DOHH2 (cell line): ENCODE results near the gene TNS4.

Source experiments
- H3F3A ChIP-seq: fragments of 200-600 bp; sonication (generic), shearing (Covaris generic); 2 replicates; pipeline ENCODE4 v1.6.0; 2016; ENCODE audit warnings: antibody characterized with exemption, mild to moderate bottlenecking; ENCODE audit not compliant: control insufficient read depth, insufficient read depth
- H3K27ac ChIP-seq: fragments of 200-600 bp; sonication (generic); 2 replicates; pipeline ENCODE4 v1.5.1; 2014; ENCODE audit warnings: low read depth, mild to moderate bottlenecking, low read length, moderate library complexity
- H3K27me3 ChIP-seq: fragments of 200-600 bp; sonication (generic); 2 replicates; pipeline ENCODE4 v1.6.1; 2014; ENCODE audit warnings: mild to moderate bottlenecking, low read length, mixed read lengths; ENCODE audit not compliant: control insufficient read depth
- H3K36me3 ChIP-seq: fragments of 200-600 bp; sonication (generic); 2 replicates; pipeline ENCODE4 v1.6.1; 2014; ENCODE audit warnings: mild to moderate bottlenecking, low read length, moderate library complexity, mixed read lengths; ENCODE audit not compliant: control insufficient read depth
- H3K4me1 ChIP-seq: fragments of 200-600 bp; sonication (generic); 2 replicates; pipeline ENCODE4 v1.6.1; 2014; ENCODE audit warnings: mild to moderate bottlenecking, low read length, mixed read lengths; ENCODE audit not compliant: control insufficient read depth
- H3K4me2 ChIP-seq: fragments of 200-600 bp; sonication (generic); 2 replicates; pipeline ENCODE4 v1.6.0; 2014; ENCODE audit warnings: mild to moderate bottlenecking, low read length, moderate library complexity
- H3K4me3 ChIP-seq: fragments of 200-600 bp; sonication (generic); 2 replicates; pipeline ENCODE4 v1.5.1; 2014; ENCODE audit warnings: mild to moderate bottlenecking, low read length, mixed read lengths
- H3K79me2 ChIP-seq: fragments of 200-600 bp; sonication (generic); 2 replicates; pipeline ENCODE4 v1.6.1; 2014; ENCODE audit warnings: mild to moderate bottlenecking, low read length, mixed read lengths; ENCODE audit not compliant: control insufficient read depth
- H3K9me2 ChIP-seq: fragments of 200-600 bp; sonication (generic); replicated peaks from 2 replicates; pipeline ENCODE4 v1.6.1; 2014; ENCODE audit warnings: mild to moderate bottlenecking, low read length, mixed read lengths; ENCODE audit not compliant: control insufficient read depth
- H3K9me3 ChIP-seq: fragments of 200-600 bp; sonication (generic); 2 replicates; pipeline ENCODE4 v1.6.1; 2014; ENCODE audit warnings: antibody characterized with exemption, low read length, mixed read lengths; ENCODE audit not compliant: control insufficient read depth, insufficient read depth
- H4K20me1 ChIP-seq: fragments of 200-600 bp; sonication (generic); 2 replicates; pipeline ENCODE4 v1.6.0; 2014; ENCODE audit warnings: low read depth, mild to moderate bottlenecking, antibody characterized with exemption, low read length, moderate library complexity; ENCODE audit not compliant: control insufficient read depth, insufficient read depth
- EZH2phosphoT487 ChIP-seq: fragments of 200-600 bp; sonication (generic); IDR thresholded peaks from 2 replicates; pipeline ENCODE4 v1.6.1; 2017; ENCODE audit warnings: borderline replicate concordance, mild to moderate bottlenecking, antibody characterized with exemption, low read length, moderate library complexity, mixed read lengths
- TF ChIP-seq, protein P1 (sequence below): fragments of 200-600 bp; sonication (generic); IDR thresholded peaks from one replicate; pipeline ENCODE4 v1.5.1; 2014; ENCODE audit warnings: antibody characterized with exemption, mild to moderate bottlenecking, low read depth, low read length; ENCODE audit not compliant: poor library complexity, severe bottlenecking

Gene TNS4

DNA sequence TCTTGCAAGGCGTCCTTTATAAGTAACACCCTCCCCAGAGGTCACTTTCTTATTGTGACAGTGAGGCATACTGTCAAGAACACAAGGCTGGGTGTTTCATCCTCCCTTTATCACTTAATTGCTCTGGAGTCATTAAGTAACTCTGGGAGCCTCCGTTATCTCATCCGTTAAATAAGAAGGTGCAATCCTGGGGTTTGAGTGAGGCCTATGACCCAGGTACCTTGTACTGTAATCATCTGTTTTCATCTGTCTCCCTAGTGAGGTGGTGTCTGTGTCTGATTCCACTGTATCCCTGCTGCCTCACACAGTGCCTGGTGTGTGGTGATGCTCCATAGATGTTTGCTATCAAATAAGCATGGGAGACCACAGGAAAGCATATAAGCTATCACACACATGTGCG, 17.7 kb downstream of the TNS4 start:
- Histone ChIP-seq H3K9me3 (no peaks in the 10 kb centered on the region), H3K27me3 (peaks cover 8% of the 10 kb centered on the region), H3K9me2 (no peaks in the 10 kb centered on the region), H3K27ac (no peak overlapping the region), H3K4me3 (no peak overlapping the region), H3F3A (no peaks in the 10 kb centered on the region), H3K36me3 (no peaks in the 10 kb centered on the region), H3K4me2 (no peak overlapping the region), H4K20me1 (no peaks in the 10 kb centered on the region), H3K79me2 (no peaks in the 10 kb centered on the region), H3K4me1 (peaks cover 14% of the 10 kb centered on the region)
- TF ChIP-seq, protein P1, sequence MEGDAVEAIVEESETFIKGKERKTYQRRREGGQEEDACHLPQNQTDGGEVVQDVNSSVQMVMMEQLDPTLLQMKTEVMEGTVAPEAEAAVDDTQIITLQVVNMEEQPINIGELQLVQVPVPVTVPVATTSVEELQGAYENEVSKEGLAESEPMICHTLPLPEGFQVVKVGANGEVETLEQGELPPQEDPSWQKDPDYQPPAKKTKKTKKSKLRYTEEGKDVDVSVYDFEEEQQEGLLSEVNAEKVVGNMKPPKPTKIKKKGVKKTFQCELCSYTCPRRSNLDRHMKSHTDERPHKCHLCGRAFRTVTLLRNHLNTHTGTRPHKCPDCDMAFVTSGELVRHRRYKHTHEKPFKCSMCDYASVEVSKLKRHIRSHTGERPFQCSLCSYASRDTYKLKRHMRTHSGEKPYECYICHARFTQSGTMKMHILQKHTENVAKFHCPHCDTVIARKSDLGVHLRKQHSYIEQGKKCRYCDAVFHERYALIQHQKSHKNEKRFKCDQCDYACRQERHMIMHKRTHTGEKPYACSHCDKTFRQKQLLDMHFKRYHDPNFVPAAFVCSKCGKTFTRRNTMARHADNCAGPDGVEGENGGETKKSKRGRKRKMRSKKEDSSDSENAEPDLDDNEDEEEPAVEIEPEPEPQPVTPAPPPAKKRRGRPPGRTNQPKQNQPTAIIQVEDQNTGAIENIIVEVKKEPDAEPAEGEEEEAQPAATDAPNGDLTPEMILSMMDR = no peak
- TF ChIP-seq EZH2phosphoT487 = no peak

DNA sequence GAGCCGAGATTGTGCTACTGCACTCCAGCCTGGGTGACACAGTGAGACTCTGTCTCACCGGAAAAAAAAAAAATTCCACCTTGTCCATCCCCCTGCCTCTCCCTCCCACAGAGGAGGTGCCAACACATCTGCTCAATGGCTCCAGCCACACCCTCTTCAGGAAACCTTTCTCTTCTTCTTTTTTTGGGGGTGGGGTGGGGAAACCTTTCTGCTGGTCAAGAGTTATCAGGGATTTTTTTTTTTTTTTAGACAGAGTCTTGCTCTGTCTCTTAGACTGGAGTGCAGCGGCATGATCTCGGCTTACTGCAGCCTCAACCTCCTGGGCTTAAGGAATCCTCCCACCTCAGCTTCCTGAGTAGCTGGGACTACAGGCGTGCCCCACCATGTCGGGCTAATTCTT, 18.7 kb downstream of the TNS4 start:
- peaks cover 14% of the 10 kb centered on the region for H3K4me1 ChIP-seq
- TF ChIP-seq EZH2phosphoT487 = no peak
- TF ChIP-seq, protein P1 = no peak

DNA sequence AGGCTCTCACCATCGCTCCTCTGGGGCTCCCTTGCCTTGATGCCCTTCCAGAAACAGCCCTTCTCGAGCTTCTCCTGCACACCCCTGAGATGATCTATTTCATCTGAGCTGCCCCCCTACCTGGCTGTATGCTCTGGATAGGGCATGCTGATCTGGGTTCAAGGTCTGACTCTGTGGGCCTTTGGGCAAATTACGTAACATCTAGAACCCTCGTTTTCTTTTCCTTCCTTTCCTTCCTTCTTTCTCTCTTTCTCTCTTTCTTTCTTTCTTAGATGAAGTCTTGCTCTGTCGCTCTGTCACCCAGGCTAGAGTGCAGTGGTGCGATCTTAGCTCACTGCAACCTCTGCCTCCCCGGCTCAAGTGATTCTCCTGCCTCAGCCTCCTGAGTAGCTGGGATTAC, 20.3 kb downstream of the TNS4 start:
- no peak overlapping the region for H3K4me3 ChIP-seq
- peaks cover 8% of the 10 kb centered on the region for H3K27me3 ChIP-seq
- TF ChIP-seq EZH2phosphoT487 = no peak
- TF ChIP-seq, protein P1 = no peak
- no peaks in the 10 kb centered on the region for H3K9me2 ChIP-seq
- no peaks in the 10 kb centered on the region for H3K9me3 ChIP-seq
- H3F3A ChIP-seq = no peaks in the 10 kb centered on the region
- H3K4me2 ChIP-seq = peak overlapping the region; percentile 47
- H3K36me3 ChIP-seq = no peaks in the 10 kb centered on the region
- H3K27ac ChIP-seq = no peak overlapping the region
- H4K20me1 ChIP-seq = no peaks in the 10 kb centered on the region
- no peaks in the 10 kb centered on the region for H3K79me2 ChIP-seq
- peaks cover 14% of the 10 kb centered on the region for H3K4me1 ChIP-seq

More for the DNA sequence above, 18.7 kb downstream of the TNS4 start:
- H3K79me2 ChIP-seq = no peaks in the 10 kb centered on the region
- H3K9me2 ChIP-seq = no peaks in the 10 kb centered on the region
- H3K27ac ChIP-seq = no peak overlapping the region
- H3K4me2 ChIP-seq = no peak overlapping the region
- H3K36me3 ChIP-seq = no peaks in the 10 kb centered on the region
- H3F3A ChIP-seq = no peaks in the 10 kb centered on the region
- H3K4me3 ChIP-seq = no peak overlapping the region
- H4K20me1 ChIP-seq = no peaks in the 10 kb centered on the region
- no peaks in the 10 kb centered on the region for H3K9me3 ChIP-seq
- H3K27me3 ChIP-seq = peaks cover 8% of the 10 kb centered on the region
